GM20000 (cell line): ENCODE results near the gene CLMN.
A peak's percentile ranks its signal among the peaks of the same experiment; 100 is the strongest.

Source experiments
- DNase-seq: peaks from one replicate; pipeline ENCODE4 v3.0.0; 2012; ENCODE audit warnings: low spot score
- TF ChIP-seq, protein P1 (sequence below): IDR thresholded peaks from 2 replicates; pipeline ENCODE4 v1.5.1; 2012; ENCODE audit warnings: mild to moderate bottlenecking, control low read depth; ENCODE audit errors: extremely low read depth, missing control alignments

The CLMN gene

DNA sequence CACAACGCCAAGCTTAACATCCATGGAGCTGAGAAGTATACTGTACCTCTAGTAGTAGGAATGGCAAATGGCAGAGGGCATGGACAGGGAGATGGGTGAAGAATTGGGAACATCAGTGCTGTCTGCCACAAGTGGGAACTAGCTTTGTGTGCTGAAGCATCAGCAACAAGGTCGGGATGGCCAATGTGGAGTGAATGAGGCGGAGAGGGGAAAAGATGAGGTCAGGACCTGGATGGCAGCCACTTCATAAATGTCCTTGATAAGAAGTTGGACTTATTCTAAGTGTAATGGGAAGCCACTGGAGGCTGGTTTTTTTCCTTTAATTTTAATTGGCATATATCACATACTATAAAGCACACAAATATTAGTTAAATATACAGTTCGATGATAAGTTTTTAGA, 21.9 kb upstream of the CLMN start:
- TF ChIP-seq, protein P1, sequence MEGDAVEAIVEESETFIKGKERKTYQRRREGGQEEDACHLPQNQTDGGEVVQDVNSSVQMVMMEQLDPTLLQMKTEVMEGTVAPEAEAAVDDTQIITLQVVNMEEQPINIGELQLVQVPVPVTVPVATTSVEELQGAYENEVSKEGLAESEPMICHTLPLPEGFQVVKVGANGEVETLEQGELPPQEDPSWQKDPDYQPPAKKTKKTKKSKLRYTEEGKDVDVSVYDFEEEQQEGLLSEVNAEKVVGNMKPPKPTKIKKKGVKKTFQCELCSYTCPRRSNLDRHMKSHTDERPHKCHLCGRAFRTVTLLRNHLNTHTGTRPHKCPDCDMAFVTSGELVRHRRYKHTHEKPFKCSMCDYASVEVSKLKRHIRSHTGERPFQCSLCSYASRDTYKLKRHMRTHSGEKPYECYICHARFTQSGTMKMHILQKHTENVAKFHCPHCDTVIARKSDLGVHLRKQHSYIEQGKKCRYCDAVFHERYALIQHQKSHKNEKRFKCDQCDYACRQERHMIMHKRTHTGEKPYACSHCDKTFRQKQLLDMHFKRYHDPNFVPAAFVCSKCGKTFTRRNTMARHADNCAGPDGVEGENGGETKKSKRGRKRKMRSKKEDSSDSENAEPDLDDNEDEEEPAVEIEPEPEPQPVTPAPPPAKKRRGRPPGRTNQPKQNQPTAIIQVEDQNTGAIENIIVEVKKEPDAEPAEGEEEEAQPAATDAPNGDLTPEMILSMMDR = no peak

DNA sequence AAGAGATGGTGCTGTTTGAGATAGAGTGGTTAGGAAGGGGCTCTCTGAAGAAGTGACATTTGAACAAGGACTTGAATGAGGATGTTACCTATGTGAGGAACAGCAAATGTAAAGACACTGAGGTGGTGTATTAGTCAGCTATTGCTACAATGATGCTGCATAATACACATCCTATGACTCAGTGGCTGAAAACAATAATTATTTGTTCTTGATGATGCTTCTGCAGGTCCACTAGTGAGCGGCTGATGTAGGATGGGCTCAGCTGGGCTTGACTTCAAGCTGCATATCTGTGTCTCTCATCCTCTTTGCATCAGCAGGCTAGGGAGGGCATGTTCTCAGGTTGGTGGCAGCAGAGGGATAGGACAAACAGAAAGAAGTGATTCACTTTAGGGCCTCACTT, 21.4 kb upstream of the CLMN start:
- no peak for DNase-seq
- TF ChIP-seq, protein P1 = no peak

More for the DNA sequence above, 21.9 kb upstream of the CLMN start:
- no peak for DNase-seq

DNA sequence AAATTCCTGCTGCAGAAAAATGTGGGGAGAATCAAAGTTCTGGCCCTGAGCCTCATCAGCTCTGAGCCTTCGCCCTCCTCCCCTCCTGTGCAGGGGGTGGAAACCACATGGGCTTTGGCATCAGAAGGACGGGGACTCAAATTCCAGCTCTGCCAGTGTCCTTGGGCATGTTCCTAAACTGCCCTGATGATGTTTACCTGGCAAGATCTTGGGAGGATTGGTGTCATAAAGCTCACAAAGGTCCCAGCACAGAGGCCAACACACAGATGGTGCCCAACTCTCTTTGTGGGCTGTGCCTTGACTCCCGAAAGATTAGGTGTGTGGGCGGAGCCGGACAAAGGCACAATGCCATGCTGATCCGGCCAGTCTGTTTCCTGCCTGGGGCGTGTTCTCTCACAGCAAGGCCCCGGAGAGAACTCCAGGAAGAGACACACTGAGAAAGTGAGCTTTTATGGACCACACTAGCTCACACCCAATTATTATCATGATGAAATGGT, 20.5 kb upstream of the CLMN start:
- TF ChIP-seq, protein P1 = no peak

DNA sequence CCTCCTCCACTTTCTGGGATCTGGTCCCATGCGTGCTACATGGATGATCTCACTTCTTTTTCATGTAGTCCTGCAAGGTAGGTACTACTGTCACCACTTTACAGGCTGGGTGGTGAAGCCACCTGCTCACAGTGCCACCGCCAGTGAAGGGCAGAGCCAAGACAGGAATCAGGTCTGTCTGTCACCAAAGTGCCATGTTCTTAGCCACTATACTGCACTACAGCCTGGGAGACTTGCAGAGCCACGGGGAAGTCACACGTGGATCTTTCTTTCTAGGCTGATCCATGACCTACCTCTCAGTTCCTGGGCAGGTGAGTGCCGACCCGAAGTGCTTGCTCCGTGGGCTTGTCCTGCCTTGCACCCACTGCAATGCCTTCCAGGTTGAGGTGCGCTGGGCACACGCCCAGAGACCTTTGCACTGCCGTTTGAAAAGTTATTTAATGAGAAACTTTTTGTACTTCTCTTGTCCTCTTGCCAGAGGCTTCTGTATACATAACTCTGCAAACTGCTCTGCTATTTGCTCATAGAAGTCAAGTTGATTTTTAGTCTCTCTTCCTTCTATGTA, 19.7 kb upstream of the CLMN start:
- TF ChIP-seq, protein P1 = no peak
- DNase-seq = no peak

More for the DNA sequence above, 20.5 kb upstream of the CLMN start:
- DNase-seq = no peak

GRCh38 chr14:95338436-95338835, 18.7 kb upstream of the CLMN start:
- DNase-seq = no peak
- TF ChIP-seq, protein P1 = no peak

GRCh38 chr14:95337041-95337595, 17.4 kb upstream of the CLMN start:
- DNase-seq = no peak
- TF ChIP-seq, protein P1 = no peak

DNA sequence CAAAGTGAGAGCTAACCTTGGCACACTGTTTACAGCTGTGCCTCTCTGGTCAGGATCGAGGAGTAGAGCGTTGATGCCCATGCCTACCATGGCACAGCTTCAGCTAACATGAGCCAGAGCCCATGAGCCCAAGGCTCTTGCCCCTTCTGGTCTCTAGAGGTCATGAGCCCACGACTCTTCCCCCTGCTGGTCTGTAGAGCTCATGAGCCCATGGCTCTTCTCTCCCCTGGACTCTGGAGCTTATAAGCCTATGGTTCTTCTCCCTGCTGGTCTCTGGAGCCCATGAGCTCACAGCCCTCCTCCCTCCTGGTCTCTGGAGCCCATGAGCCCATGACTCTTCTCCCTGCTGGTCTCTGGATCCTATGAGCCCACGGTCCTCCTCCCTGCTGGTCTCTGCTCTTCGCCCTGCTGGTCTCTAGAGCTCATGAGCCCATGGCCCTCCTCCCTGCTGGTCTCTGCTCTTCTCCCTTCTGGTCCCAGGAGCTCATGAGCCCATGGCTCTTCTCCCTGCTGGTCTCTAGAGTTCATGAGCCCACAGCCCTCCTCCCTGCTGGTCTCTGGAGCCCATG, 16.6 kb upstream of the CLMN start:
- DNase-seq = no peak
- TF ChIP-seq, protein P1 = peak; percentile 15
